Psoas muscle (tissue), 8 donors: ENCODE results near the gene RPL22L1. TPM values are rescaled to one million over a fixed set of nuclear protein-coding genes. Genes with fewer than 3 reads are reported as not detected.

Source experiments
- ATAC-seq, 4 donors: fragments of 200-7000 bp; cut with Tn5 transposase; one replicate each; pipeline ENCODE4 v1.9.1; 2020; ENCODE audit warnings: moderate library complexity in 3 of 4, mild to moderate bottlenecking in 2 of 4
- DNase-seq, 2 donors: peaks; one replicate each; pipeline ENCODE4 v3.0.0-alpha.2; 2020
- H3K27ac ChIP-seq: fragments of 200-600 bp; one replicate; pipeline ENCODE4 v1.8.0; 2022
- H3K27me3 ChIP-seq, 3 donors: fragments of 200-600 bp in 1 of 3; one replicate each; pipeline versions ENCODE4 v1.6.1 to v1.8.0; 2013 to 2022; ENCODE audit warnings: low read length in 2 of 3, mild to moderate bottlenecking in 2 of 3, moderate library complexity in 1 of 3; ENCODE audit not compliant: insufficient read depth in 3 of 3
- H3K36me3 ChIP-seq, 2 donors: fragments of 200-600 bp in 1 of 2; one replicate each; pipeline versions ENCODE4 v1.6.1 to v1.8.0; 2013 to 2022; ENCODE audit warnings: low read depth in 1 of 2, mild to moderate bottlenecking in 1 of 2, moderate library complexity in 1 of 2; ENCODE audit not compliant: insufficient read depth in 1 of 2
- H3K4me1 ChIP-seq: fragments of 200-600 bp; one replicate; pipeline ENCODE4 v1.8.0; 2022
- H3K4me3 ChIP-seq: fragments of 200-600 bp; one replicate; pipeline ENCODE4 v1.8.0; 2022; ENCODE audit warnings: mild to moderate bottlenecking
- H3K9me3 ChIP-seq: fragments of 200-600 bp; one replicate; pipeline ENCODE4 v1.8.0; 2022
- CTCF ChIP-seq: fragments of 200-600 bp; IDR thresholded peaks from one replicate; pipeline ENCODE4 v1.8.0; 2022; ENCODE audit warnings: antibody characterized with exemption
- WGBS, 3 donors: extraction: QIAGEN DNeasy Blood & Tissue Kit; methylation state at CpG; one replicate each; pipeline versions ENCODE4 v1.1.6 to v1.1.7; 2013; 5-methylcytosine and 5-hydroxymethylcytosine counted together
- intact Hi-C, 2 donors: fragments of 100-400 bp; cut with DNase I; formaldehyde crosslinking; loops; one replicate each; pipeline versions ENCODE4 v1.11.0 to v1.14.2; 2022
- polyA plus RNA-seq, 3 donors: library from polyadenylated mRNA; stranded (reverse); fragments of 200-250 nt; gene quantifications; one replicate each; pipeline ENCODE4 v1.2.3, GENCODE V29; 2013
- total RNA-seq, 4 donors: library from RNA; stranded (reverse); fragmentation: NEBNext Ultra II Directional in 2 of 4; extraction: Animal tissue kit (Norgen Biotek cat#: 25700) in 2 of 4; gene quantifications; one replicate each; pipeline versions ENCODE4 v1.2.1 to v1.2.4, GENCODE V29; 2021 to 2023
- donor health status: healthy with polysubstance abuse.
- donor health status: DM: no; HTN: no; CAD: no; lungs with moderate emphysema.
- donor health status: Bipolar disorder and iron deficiency.
- donor health status: healthy.
- donor health status: DM: yes; HTN: yes; CAD: no.
- donor health status: DM: no; HTN: no; CAD: no.
- donor health status: DM: no; HTN: no; CAD: no.
- donor health status: DM: yes; HTN: yes; CAD: no.

The RPL22L1 gene
- total and polyA plus RNA-seq, 7 donors: 8.4 to 88.7 (median 27.2) TPM

- no peak for ATAC-seq
- 82 to 89% (median 86%) methylated on average over 2 of the region's 2 CpGs for WGBS, 3 donors
- H3K36me3 ChIP-seq: no peaks in the 10 kb centered on the region
- H3K27ac ChIP-seq: no peak overlapping the region
- no peak overlapping the region for H3K4me3 ChIP-seq
- intact Hi-C loops: loop anchor here in 1 of 2 donors (10.0 kb wide), 2 partner anchors 402 to 502 kb away; partner anchors contain the start of gene CLDN11
- no peak for TF ChIP-seq CTCF
- DNase-seq: no peak
- H3K9me3 ChIP-seq: no peaks in the 10 kb centered on the region
- H3K4me1 ChIP-seq: no peaks in the 10 kb centered on the region
- no peaks in the 10 kb centered on the region for H3K27me3 ChIP-seq
Observed at GRCh38 chr3:170816841-170817240, 53.2 kb downstream of the RPL22L1 start.

- H3K36me3 ChIP-seq: no peaks in the 10 kb centered on the region
- ATAC-seq (no peak), DNase-seq (no peak)
- H3K27me3 ChIP-seq: no peaks in the 10 kb centered on the region
- no peak for TF ChIP-seq CTCF
- WGBS, 3 donors: 88 to 93% (median 90%) methylated on average over 2 of the region's 2 CpGs
- H3K4me1 ChIP-seq: no peaks in the 10 kb centered on the region
- H3K4me3 ChIP-seq: no peak overlapping the region
- H3K9me3 ChIP-seq: no peaks in the 10 kb centered on the region
- intact Hi-C loops: loop anchor here in 1 of 2 donors (10.0 kb wide), 2 partner anchors 402 to 502 kb away; partner anchors contain the start of gene CLDN11
- H3K27ac ChIP-seq: no peak overlapping the region
Observed at GRCh38 chr3:170816341-170816740, 53.7 kb downstream of the RPL22L1 start.

- DNase-seq (no peak), ATAC-seq (no peak)
- H3K9me3 ChIP-seq: no peaks in the 10 kb centered on the region
- H3K4me1 ChIP-seq: no peaks in the 10 kb centered on the region
- no peaks in the 10 kb centered on the region for H3K27me3 ChIP-seq
- no peaks in the 10 kb centered on the region for H3K36me3 ChIP-seq
- H3K27ac ChIP-seq: no peak overlapping the region
- WGBS, 3 donors: 78 to 86% (median 80%) methylated on average over 3 of the region's 3 CpGs
- TF ChIP-seq CTCF: no peak
- no peak overlapping the region for H3K4me3 ChIP-seq
- intact Hi-C loops: loop anchor here in 1 of 2 donors (10.0 kb wide), 2 partner anchors 401 to 501 kb away; partner anchors contain the start of gene CLDN11
Observed at GRCh38 chr3:170815936-170816335, 54.1 kb downstream of the RPL22L1 start.

GRCh38 chr3:170815340-170815739, 54.7 kb downstream of the RPL22L1 start:
- Histone ChIP-seq H3K9me3 (no peaks in the 10 kb centered on the region), H3K4me3 (no peak overlapping the region), H3K4me1 (no peaks in the 10 kb centered on the region), H3K36me3 (no peaks in the 10 kb centered on the region), H3K27ac (no peak overlapping the region), H3K27me3 (no peaks in the 10 kb centered on the region)
- TF ChIP-seq CTCF: no peak
- DNase-seq (no peak), ATAC-seq (no peak)
- 33 to 38% (median 33%) methylated on average over 8 of the region's 8 CpGs for WGBS, 3 donors
- intact Hi-C loops: loop anchor here in 1 of 2 donors (10.0 kb wide), 2 partner anchors 401 to 501 kb away; partner anchors contain the start of gene CLDN11

Other genes starting within 250 kb of the RPL22L1 start
- gene EIF5A2, start 38.4 kb upstream of the RPL22L1 start, total RNA-seq: 1 to 10 TPM in 3 of 4 donors, under 1 TPM in 1; 0.90 to 4.0 (median 2.7) TPM
- 1 to 10 TPM in 2 of 3 donors, under 1 TPM in 1; 0.46 to 3.0 (median 1.5) TPM for gene EIF5A2, start 38.4 kb upstream of the RPL22L1 start, polyA plus RNA-seq
- gene SLC2A2, start 156.5 kb upstream of the RPL22L1 start, total RNA-seq: not detected
- under 1 TPM in 1 of 3 donors, not detected in 2; 0.05 TPM for gene SLC2A2, start 156.5 kb upstream of the RPL22L1 start, polyA plus RNA-seq